Activated T-helper 9 cell treated with anti-CD3 and anti-CD28 coated beads, Interleukin-2, amount 50 U/mL, for 16 hours (primary cell): ENCODE measurements around the gene FRMD3.

Experiments used
- DNase-seq: peaks from one replicate; pipeline ENCODE4 v3.0.0-alpha.2; 2020; ENCODE audit warnings: low read depth

Gene FRMD3

GRCh38 chr9:83234541-83234940 lies 303.7 kb downstream of the FRMD3 start:
- DNase-seq = no peak

- DNase-seq = no peak
Observed at GRCh38 chr9:83233647-83234046, 304.6 kb downstream of the FRMD3 start.

- DNase-seq = no peak
Observed at GRCh38 chr9:83231039-83231438, 307.2 kb downstream of the FRMD3 start.

- no peak for DNase-seq
Observed at GRCh38 chr9:83220730-83221129, 317.5 kb downstream of the FRMD3 start.

GRCh38 chr9:83219924-83220438 lies 318.2 kb downstream of the FRMD3 start:
- DNase-seq = no peak

- DNase-seq = no peak
Observed at GRCh38 chr9:83219154-83219923, 318.9 kb downstream of the FRMD3 start.

- DNase-seq = no peak
Observed at GRCh38 chr9:83218411-83219090, 319.6 kb downstream of the FRMD3 start.

GRCh38 chr9:83209188-83209731 lies 328.9 kb downstream of the FRMD3 start:
- no peak for DNase-seq

GRCh38 chr9:83208065-83208850 lies 329.9 kb downstream of the FRMD3 start:
- no peak for DNase-seq

GRCh38 chr9:83204047-83204446 lies 334.2 kb downstream of the FRMD3 start:
- no peak for DNase-seq

- DNase-seq = no peak
Observed at GRCh38 chr9:83200531-83200930, 337.7 kb downstream of the FRMD3 start.

- DNase-seq = no peak
Observed at GRCh38 chr9:83199832-83200231, 338.4 kb downstream of the FRMD3 start.

GRCh38 chr9:83199240-83199639 lies 339.0 kb downstream of the FRMD3 start:
- no peak for DNase-seq

- no peak for DNase-seq
Observed at GRCh38 chr9:83198371-83198770, 339.8 kb downstream of the FRMD3 start.

GRCh38 chr9:83197591-83197990 lies 340.6 kb downstream of the FRMD3 start:
- DNase-seq = no peak

GRCh38 chr9:83196946-83197345 lies 341.3 kb downstream of the FRMD3 start:
- DNase-seq = no peak
